GM18861 (cell line): ENCODE measurements around the gene CCNF.
A peak's percentile ranks its signal among the peaks of the same experiment; 100 is the strongest.

Experiments
- ATAC-seq: cut with Tn5 transposase; IDR thresholded peaks from one replicate; pipeline ENCODE4 v1.9.1; 2021; ENCODE audit not compliant: unreplicated experiment

Gene CCNF

GRCh38 chr16:2499890-2500429 is 70.7 kb downstream of the CCNF start:
- ATAC-seq = no peak

GRCh38 chr16:2500430-2500917 is 71.2 kb downstream of the CCNF start:
- ATAC-seq = no peak

GRCh38 chr16:2500918-2501750 is 71.9 kb downstream of the CCNF start:
- no peak for ATAC-seq

GRCh38 chr16:2501946-2502895 is 73.0 kb downstream of the CCNF start:
- no peak for ATAC-seq

- ATAC-seq = no peak
Observed at GRCh38 chr16:2505695-2506094, 76.4 kb downstream of the CCNF start.

- ATAC-seq = peak; percentile 41
Observed at GRCh38 chr16:2507052-2507659, 77.9 kb downstream of the CCNF start.

GRCh38 chr16:2507665-2508064 is 78.4 kb downstream of the CCNF start:
- ATAC-seq = peak; percentile 10
